GM19035 (cell line): ENCODE data around the gene GNAL.
"Not testable (repeated sequence)": the region's sequence is repeated elsewhere in the genome, so short reads cannot be mapped to it uniquely, and the experiment has no call there.

Experiments used
- ATAC-seq: cut with Tn5 transposase; IDR thresholded peaks from one replicate; pipeline ENCODE4 v1.9.1; 2021; ENCODE audit not compliant: unreplicated experiment

The GNAL gene

GRCh38 chr18:11668441-11669169 is 20.5 kb upstream of the GNAL start:
- ATAC-seq = no peak

- ATAC-seq = no peak
Observed at GRCh38 chr18:11669271-11669947, 19.7 kb upstream of the GNAL start.

GRCh38 chr18:11669948-11670275 is 19.2 kb upstream of the GNAL start:
- ATAC-seq = no peak

GRCh38 chr18:11671156-11671555 is 17.9 kb upstream of the GNAL start:
- ATAC-seq = no peak

- ATAC-seq = no peak
Observed at GRCh38 chr18:11672198-11672597, 16.9 kb upstream of the GNAL start.

GRCh38 chr18:11672846-11673454 is 16.1 kb upstream of the GNAL start:
- ATAC-seq = no peak

GRCh38 chr18:11673560-11673959 is 15.5 kb upstream of the GNAL start:
- ATAC-seq = no peak

- ATAC-seq = no peak
Observed at GRCh38 chr18:11674119-11674518, 14.9 kb upstream of the GNAL start.

GRCh38 chr18:11676386-11676785 is 12.7 kb upstream of the GNAL start:
- ATAC-seq = no peak

- ATAC-seq = no peak
Observed at GRCh38 chr18:11676867-11677266, 12.2 kb upstream of the GNAL start.

GRCh38 chr18:11678211-11678610 is 10.9 kb upstream of the GNAL start:
- no peak for ATAC-seq

GRCh38 chr18:11689669-11690565 is 853 bp downstream of the GNAL start:
- peak; percentile 44 for ATAC-seq

- not testable (repeated sequence) for ATAC-seq
Observed at GRCh38 chr18:11690660-11691059, 1.6 kb downstream of the GNAL start.

- no peak for ATAC-seq
Observed at GRCh38 chr18:11695736-11696135, 6.7 kb downstream of the GNAL start.

GRCh38 chr18:11696451-11696850 is 7.4 kb downstream of the GNAL start:
- no peak for ATAC-seq

GRCh38 chr18:11700876-11701275 is 11.8 kb downstream of the GNAL start:
- ATAC-seq = no peak

GRCh38 chr18:11710578-11710977 is 21.5 kb downstream of the GNAL start:
- ATAC-seq = no peak

- ATAC-seq = no peak
Observed at GRCh38 chr18:11713756-11714155, 24.7 kb downstream of the GNAL start.

- no peak for ATAC-seq
Observed at GRCh38 chr18:11714244-11714918, 25.3 kb downstream of the GNAL start.

GRCh38 chr18:11716767-11717315 is 27.8 kb downstream of the GNAL start:
- not testable (repeated sequence) for ATAC-seq
